GM21619 (cell line): ENCODE measurements around the gene SLC16A1.
"Not testable (repeated sequence)": the region's sequence is repeated elsewhere in the genome, so short reads cannot be mapped to it uniquely, and the experiment has no call there.

ENCODE experiments used
- ATAC-seq: cut with Tn5 transposase; IDR thresholded peaks from one replicate; pipeline ENCODE4 v1.9.1; 2021; ENCODE audit not compliant: unreplicated experiment

Gene SLC16A1

GRCh38 chr1:112927462-112927990, 28.5 kb downstream of the SLC16A1 start:
- ATAC-seq: no peak

GRCh38 chr1:112926858-112927257, 29.1 kb downstream of the SLC16A1 start:
- ATAC-seq: no peak

- ATAC-seq: no peak
Observed at GRCh38 chr1:112925015-112925414, 31.0 kb downstream of the SLC16A1 start.

- ATAC-seq: no peak
Observed at GRCh38 chr1:112923959-112924349, 32.0 kb downstream of the SLC16A1 start.

GRCh38 chr1:112923234-112923958, 32.6 kb downstream of the SLC16A1 start:
- no peak for ATAC-seq

- no peak for ATAC-seq
Observed at GRCh38 chr1:112911506-112912220, 44.3 kb downstream of the SLC16A1 start.

GRCh38 chr1:112909847-112910246, 46.1 kb downstream of the SLC16A1 start:
- ATAC-seq: no peak

GRCh38 chr1:112906150-112906698, 49.8 kb downstream of the SLC16A1 start:
- ATAC-seq: no peak

- ATAC-seq: no peak
Observed at GRCh38 chr1:112905395-112906149, 50.4 kb downstream of the SLC16A1 start.

GRCh38 chr1:112904831-112905261, 51.1 kb downstream of the SLC16A1 start:
- no peak for ATAC-seq

GRCh38 chr1:112904071-112904830, 51.7 kb downstream of the SLC16A1 start:
- no peak for ATAC-seq

GRCh38 chr1:112902221-112902620, 53.8 kb downstream of the SLC16A1 start:
- no peak for ATAC-seq

GRCh38 chr1:112901387-112901786, 54.6 kb downstream of the SLC16A1 start:
- no peak for ATAC-seq

- ATAC-seq: no peak
Observed at GRCh38 chr1:112896783-112897182, 59.2 kb downstream of the SLC16A1 start.

- no peak for ATAC-seq
Observed at GRCh38 chr1:112894561-112895011, 61.4 kb downstream of the SLC16A1 start.

GRCh38 chr1:112894010-112894292, 62.0 kb downstream of the SLC16A1 start:
- no peak for ATAC-seq

GRCh38 chr1:112893288-112894009, 62.5 kb downstream of the SLC16A1 start:
- ATAC-seq: no peak

- ATAC-seq: not testable (repeated sequence)
Observed at GRCh38 chr1:112889906-112890305, 66.1 kb downstream of the SLC16A1 start.

GRCh38 chr1:112889052-112889768, 66.8 kb downstream of the SLC16A1 start:
- ATAC-seq: no peak
